M059J (cell line): ENCODE results near the gene BEST1. TPM values are rescaled to one million over a fixed set of nuclear protein-coding genes. Genes with fewer than 3 reads are reported as not detected.
"Not testable (repeated sequence)": the region's sequence is repeated elsewhere in the genome, so short reads cannot be mapped to it uniquely, and the experiment has no call there.

ENCODE experiments used
- DNase-seq: peaks from one replicate; pipeline ENCODE4 v3.0.0-alpha.2; 2012; ENCODE audit warnings: low read depth
- total RNA-seq: library from RNA; depleted of rRNA; stranded (reverse); fragments of >200 nt; shearing (Covaris generic); gene quantifications from 2 replicates; pipeline ENCODE4 v1.2.3, GENCODE V29; 2014

BEST1 gene
- total RNA-seq, 1 experiment from 2014 or later: 0.05 TPM

DNA sequence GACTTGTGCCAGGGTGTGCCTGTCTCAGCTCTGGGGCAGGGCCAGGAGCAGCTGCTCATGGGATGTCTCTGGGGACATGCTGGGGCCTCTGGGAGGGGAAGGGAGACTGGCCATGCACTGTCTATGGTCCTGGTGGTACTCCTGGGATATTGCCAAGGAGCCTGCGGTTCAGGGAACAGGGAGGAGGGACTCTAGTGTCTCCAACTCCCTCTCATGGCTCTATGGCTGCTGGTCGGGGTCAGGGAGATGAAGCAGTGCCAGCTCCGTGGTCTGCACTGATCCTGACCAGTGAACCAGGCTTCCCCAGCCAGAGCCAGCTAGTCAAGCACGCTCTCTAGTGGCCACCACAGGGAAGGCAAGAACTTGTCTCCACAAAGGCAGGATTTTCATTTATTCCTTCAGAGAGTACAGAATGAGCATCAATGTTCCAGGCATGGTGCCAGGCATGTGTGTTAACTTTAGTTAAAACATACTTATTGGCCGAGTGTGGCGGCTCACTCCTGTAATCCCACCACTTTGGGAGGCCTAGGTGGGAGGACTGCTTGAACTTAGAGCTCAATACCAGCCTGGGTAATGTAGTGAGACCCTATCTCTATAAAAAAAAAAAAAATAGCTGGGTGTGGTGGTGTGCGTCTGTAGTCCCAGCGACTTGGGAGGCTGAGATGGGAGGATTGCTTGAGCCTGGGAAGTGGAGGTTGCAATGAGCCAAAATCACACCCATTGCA lies 2.5 kb upstream of the BEST1 start:
- peak; percentile 77 for DNase-seq

DNA sequence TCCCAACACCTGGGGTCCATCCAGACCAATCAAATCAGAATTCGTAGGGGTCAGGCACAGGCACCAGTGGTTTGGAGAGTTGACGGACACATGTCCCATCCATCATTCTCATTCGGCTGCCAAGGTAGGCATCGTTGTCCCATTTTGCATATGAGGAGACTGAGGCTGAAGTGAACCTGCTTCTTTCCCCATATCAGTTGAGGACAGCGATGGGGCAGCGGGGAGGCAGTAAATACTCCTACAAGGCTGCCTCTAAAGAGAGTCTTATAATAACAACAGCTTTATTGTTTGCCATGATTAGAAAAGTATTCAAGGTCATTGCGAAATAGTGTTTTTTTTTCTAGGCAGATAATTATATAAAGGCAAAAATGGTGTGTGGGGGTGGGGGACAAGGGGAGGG lies 1.6 kb upstream of the BEST1 start:
- no peak for DNase-seq

DNA sequence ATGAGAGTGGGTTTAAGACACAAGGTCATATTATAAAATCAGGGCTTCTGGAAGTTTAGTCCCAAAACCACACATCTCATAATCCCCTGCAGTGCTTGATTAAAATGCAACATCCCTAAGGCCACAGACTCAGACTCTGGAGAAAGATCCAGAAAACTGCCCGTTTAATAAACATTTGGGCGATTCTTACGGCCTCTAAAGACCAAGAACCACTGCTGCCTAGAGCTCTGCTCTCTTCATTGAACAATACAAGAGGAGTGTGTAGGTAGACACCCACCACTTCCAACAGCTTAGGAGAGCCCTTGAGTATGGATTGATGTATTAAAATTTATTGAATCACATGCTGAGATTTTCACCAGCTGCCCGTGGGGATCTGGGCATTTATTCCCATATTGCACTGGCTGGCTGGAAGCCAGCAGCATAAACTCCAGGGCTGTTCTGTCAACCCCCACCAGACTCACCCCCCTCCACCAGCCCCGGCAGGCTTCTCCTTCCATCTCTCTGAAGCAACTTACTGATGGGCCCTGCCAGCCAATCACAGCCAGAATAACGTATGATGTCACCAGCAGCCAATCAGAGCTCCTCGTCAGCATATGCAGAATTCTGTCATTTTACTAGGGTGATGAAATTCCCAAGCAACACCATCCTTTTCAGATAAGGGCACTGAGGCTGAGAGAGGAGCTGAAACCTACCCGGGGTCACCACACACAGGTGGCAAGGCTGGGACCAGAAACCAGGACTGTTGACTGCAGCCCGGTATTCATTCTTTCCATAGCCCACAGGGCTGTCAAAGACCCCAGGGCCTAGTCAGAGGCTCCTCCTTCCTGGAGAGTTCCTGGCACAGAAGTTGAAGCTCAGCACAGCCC lies 749 bp upstream of the BEST1 start:
- DNase-seq: peak; percentile 40

DNA sequence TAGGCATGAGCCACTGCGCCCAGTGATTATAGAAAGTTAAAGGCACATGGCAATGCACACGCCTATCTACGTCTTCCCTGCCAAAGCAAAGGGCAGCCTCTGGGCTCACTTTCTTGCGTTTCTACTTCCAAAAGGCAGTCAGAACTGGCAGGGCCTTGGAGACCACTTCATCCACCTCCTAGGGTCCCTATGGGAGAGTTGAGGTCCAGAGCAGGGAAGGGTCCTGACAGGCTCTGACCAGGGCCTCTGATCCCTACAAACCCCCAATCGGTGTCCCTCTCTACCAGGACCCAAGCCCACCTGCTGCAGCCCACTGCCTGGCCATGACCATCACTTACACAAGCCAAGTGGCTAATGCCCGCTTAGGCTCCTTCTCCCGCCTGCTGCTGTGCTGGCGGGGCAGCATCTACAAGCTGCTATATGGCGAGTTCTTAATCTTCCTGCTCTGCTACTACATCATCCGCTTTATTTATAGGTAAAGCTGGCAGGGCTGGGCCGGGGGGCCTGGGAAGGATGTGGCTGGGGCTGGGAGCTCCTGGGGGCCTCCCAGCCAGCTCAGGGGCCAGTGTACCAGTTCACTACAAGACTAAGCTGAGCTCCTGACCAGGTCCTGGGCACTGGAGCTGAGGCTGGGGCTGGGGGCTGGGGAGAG lies 1.5 kb downstream of the BEST1 start:
- no peak for DNase-seq

DNA sequence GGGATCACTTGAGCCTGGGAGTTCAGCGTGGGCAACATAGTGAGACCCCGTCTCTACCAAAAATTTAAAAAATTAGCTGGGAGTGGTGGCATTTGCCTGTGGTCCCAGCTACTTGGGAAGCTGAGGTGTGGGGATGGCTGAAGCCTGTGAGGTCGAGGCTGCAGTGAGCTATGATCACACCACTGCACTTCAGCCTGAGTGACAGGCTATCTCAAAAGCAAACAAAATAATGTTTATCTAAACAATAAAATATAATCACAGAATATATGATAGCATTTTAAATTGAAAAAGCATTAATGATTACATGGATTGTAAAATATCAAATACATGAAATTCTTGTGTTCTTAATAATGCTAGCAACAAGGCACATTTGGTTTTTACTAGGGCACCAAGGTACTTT lies 2.7 kb downstream of the BEST1 start:
- no peak for DNase-seq

DNA sequence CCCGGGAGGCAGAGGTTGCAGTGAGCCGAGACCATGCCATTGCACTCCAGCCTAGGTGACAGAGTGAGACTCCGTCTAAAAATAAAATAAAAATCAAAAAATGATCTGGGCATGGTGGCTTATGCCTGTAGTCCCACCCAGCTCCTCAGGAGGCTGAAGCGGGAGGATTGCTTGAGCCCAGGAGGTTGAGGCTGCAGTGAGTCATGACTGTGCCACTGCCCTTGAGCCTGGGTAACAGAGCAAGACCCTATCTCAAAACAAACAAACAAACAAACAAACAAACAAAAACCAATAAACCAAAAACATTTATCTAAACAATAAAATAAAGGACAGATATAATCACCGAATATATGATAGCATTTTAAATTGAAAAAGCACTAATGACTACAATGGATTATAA lies 3.5 kb downstream of the BEST1 start:
- DNase-seq: not testable (repeated sequence)

DNA sequence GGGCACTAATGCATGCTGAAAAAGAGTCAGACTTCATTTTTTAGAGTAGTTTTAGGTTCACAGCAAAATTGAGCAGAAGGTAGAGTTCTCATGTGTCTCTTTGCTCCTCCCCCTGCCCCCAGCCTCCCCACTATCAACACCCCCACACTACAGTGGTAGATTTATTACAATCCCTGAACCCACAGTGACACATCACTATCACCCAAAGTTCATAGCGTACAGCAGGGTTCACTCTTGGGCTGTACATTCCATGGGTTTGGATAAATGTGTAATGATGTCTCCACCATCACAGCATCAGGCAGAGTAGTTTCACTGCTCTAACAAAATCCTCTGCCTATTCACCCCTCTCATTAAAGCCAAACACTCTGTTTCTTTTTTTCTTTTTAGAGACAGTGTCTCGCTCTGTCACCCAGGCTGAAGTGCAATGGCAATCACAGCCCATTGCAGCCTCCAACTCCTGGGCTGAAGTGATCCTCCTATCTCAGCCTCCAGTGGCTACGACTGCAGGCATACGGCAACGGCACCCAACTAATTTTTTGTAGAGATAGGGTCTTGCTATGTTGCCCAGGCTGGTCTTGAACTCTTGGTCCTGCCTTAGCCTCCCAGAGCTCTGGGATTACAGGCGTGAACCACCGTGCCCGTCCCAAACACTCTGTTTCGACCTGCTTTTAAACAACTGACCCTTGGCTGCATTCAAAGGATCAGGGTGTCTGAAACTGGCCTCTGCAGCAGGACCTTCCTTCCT lies 4.1 kb downstream of the BEST1 start:
- peak; percentile 52 for DNase-seq

DNA sequence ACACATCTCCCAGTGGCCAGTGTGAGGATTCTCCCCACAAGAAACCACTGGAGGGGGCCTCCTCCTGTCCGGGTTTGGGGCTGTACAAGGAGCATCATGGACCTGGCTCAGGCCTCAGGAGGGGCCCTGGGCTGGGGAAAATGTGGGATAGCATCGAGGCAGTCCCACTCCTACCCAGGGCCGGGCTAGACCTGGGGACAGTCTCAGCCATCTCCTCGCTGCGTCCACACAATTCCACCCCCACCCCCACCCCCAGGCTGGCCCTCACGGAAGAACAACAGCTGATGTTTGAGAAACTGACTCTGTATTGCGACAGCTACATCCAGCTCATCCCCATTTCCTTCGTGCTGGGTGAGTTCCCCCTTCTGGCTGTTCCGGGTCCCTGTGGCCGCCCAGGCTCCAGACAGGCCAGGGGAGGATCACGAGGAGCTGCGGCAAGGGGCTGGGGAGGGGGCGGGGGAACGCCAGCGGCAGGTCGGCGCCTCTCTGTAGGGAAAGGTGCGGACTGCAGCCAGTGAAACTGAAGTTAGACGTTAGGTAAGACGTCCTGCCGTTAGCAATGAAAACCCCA lies 4.8 kb downstream of the BEST1 start:
- peak; percentile 36 for DNase-seq

DNA sequence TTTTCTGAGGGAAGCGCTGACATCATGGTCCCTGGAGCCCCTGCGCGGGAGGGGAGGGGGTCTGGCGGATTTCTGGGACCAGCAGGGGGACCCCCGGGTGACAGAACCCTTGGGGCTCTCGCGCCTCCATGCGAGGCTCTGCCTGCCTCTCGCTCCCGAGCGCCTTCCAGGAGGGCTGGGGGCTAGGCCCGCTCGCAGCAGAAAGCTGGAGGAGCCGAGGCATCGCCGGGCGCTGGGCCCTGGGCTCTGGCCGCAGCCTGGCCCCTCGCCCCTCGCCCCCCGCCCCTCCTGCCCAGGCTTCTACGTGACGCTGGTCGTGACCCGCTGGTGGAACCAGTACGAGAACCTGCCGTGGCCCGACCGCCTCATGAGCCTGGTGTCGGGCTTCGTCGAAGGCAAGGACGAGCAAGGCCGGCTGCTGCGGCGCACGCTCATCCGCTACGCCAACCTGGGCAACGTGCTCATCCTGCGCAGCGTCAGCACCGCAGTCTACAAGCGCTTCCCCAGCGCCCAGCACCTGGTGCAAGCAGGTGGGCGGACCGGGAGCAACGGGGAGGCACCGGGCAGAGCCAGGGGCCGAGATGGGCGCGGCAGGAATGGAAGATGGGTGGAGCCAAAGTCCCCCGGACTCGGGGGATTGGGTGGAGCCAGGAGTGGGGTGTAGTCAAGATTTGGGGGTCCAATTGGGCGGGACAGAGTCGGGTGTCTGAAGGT lies 5.4 kb downstream of the BEST1 start:
- DNase-seq: no peak

DNA sequence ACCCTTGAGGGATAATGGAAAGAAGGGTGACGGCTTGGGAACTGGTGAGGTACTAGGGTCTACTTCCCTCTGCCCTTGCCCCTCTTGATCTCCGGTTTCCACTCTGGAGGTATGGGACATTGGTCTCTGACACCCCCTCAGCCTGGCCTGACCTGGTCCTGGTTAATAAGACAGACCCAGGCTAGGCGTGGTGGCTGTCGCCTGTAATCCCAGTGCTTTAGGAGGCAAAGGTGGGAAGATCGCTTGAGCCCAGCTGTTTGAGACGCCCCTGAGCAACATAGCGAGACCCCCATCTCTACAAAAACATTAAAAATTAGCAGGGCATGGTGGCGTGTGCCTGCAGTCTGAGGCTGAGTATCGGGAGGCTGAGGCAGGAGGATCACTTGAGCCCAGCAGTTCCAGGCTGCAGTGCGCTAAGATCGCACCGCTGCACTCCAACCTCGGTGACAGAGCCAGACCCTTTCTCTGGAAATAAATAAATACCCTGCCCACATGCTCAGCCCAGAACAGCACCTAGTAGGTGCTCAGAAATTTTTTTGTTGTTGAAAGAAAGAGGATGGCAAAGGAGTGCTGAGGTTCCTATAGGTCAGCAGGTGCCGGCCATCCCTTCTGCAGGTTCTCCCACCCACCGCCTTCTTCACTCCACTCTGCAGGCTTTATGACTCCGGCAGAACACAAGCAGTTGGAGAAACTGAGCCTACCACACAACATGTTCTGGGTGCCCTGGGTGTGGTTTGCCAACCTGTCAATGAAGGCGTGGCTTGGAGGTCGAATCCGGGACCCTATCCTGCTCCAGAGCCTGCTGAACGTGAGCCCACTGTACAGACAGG lies 6.3 kb downstream of the BEST1 start:
- DNase-seq: no peak

DNA sequence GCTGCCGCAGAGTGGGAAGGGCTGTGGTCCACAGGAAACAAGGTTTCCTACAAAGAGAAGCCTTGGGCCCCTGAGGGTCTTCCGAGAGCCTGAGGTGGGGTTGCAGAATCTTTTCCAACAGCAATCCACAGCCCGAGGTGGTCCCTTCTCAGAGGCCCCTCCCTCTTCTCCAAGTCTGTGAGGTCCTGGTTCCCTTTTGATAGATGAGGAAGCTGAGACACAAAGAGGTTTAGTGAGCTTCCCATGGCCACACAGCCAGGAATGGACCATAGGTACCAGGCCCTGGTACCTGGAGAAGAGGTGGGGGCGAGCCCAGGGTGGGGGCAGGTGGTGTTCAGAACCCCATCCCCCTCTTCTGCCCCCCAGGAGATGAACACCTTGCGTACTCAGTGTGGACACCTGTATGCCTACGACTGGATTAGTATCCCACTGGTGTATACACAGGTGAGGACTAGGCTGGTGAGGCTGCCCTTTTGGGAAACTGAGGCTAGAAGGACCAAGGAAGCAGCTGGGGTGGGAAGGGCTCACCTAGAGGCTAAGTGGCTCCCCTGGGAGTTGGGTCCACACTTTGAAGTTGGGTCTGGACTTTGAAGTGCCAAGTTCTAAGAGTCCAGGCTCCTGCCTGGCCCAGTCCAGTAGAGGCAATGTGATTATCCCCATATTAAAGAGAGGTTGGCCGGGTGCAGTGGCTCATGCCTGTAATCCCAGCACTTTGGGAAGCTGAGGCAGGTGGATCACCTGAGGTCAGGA lies 7.0 kb downstream of the BEST1 start:
- no peak for DNase-seq

DNA sequence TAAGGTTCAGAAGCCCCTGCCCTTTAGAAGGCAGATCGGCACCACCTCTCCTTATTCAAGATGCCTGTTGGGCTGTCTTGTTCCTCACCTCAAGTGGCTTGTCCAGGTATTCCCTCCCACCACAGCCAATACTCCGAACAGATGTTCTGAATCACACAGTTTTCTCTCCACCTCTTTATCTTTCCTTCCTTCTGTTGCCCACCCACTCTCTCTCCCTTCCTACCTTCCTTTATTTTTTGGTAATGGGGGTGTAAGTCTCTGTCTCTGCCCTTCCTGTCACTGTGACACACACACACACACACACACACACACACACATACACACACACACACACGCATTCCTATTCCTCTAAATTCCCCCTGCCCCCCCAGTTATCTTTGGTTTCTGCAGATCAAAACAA lies 8.4 kb downstream of the BEST1 start:
- no peak for DNase-seq

DNA sequence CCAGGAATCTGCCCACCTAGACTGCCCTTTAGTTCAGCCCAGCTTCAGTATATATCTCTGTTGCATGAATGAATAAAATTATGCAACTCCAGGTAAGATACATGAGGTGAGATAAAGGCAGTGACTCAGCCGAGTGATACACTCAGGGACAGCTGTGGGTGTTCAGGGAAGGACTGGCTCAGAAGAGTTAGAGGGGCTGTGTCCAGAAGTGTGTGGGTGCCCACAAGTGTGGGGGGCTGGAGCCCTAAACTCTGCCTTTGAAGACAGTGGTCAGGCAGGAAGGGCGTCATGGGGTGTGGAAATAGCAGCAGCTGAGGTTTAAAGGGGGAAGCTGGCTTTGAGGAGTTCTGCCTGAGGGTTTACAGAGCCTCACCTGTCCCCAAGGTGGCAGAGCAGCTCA lies 9.0 kb downstream of the BEST1 start:
- no peak for DNase-seq

DNA sequence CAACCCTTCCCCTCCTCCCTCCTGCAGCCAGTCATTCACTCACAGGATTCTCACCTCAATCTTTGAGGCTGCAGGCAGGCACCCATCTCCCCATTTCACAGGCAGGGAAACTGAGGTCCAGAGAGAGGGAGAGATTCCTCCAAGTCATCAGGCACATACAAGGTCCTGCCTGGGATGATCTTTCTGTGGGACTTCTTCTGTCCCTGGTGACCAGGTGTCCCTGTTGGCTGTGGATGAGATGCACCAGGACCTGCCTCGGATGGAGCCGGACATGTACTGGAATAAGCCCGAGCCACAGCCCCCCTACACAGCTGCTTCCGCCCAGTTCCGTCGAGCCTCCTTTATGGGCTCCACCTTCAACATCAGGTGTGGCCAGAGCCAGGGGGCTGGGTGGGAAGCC lies 9.5 kb downstream of the BEST1 start:
- DNase-seq: no peak

DNA sequence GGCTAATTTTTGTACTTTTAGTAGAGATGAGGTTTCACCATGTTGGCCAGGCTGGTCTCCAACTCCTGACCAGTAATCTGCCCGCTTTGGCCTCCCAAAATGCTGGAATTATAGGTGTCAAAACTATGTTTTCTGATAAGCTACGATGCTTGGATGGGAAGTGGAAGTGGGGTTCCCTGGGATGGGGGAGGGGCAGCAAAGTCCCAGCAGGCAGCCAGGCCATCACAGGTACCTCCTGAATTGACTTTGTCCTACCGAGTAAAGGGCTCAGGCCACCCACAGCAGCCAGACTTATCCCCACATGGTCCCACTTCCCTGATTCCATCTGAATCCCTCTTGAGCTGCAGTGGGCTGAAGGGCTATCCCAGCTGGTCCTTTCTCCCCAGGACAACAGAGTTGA lies 10.4 kb downstream of the BEST1 start:
- DNase-seq: no peak

DNA sequence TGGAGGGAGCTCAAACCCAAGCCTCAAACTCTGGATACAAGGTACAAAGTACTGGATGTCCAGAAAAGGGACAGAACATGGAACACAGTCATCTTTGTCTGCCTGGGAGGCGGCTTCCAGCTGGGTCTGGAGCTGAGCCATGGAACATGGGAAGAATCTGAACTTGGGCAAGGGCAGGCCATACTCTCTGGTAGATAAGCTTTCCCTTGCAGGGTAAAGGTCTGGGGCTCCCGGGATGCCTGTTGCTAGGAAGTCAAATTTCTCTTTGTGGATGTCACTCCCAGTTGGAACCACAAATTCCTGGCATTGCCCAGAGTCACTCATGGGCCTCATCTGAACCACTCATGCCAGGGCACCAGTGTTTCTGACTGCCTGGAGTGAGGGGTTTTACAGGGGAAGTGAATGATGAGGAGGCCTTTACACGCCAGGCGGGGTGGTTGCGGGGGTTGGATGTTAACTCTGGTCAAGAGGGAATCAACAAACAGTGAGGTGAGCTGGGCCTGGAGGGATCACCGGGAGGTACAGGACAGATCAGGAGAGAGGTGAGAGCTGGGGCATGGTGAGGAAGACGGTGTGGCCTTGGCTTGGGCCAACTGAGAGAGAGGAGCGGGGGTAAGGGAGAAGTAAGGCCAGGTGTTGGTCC lies 11.5 kb downstream of the BEST1 start:
- peak; percentile 82 for DNase-seq

DNA sequence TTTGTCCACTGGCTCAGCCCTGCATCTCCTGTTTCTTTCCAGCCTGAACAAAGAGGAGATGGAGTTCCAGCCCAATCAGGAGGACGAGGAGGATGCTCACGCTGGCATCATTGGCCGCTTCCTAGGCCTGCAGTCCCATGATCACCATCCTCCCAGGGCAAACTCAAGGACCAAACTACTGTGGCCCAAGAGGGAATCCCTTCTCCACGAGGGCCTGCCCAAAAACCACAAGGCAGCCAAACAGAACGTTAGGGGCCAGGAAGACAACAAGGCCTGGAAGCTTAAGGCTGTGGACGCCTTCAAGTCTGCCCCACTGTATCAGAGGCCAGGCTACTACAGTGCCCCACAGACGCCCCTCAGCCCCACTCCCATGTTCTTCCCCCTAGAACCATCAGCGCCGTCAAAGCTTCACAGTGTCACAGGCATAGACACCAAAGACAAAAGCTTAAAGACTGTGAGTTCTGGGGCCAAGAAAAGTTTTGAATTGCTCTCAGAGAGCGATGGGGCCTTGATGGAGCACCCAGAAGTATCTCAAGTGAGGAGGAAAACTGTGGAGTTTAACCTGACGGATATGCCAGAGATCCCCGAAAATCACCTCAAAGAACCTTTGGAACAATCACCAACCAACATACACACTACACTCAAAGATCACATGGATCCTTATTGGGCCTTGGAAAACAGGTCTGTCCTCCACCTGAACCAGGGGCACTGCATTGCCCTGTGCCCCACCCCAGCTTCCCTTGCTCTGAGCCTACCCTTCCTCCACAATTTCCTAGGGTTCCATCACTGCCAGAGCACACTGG lies 12.3 kb downstream of the BEST1 start:
- no peak for DNase-seq

DNA sequence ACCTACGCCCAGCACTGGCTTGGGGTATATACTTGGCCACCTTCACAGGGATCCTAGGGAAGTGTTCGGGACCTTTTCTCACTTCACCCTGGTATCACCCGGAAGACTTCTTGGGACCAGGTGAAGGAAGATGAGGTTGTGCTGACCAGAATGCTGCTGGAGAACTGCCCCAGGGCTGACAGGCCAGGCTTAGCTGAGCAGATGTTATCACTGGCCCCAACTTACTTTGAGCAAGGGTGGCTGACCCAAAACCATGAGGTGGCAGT lies 12.8 kb downstream of the BEST1 start:
- no peak for DNase-seq
